ENCODE measurements around the gene ULBP3. TPM values are rescaled to one million over a fixed set of nuclear protein-coding genes. Genes with fewer than 3 reads are reported as not detected.
A peak's percentile ranks its signal among the peaks of the same experiment; 100 is the strongest.
"Not testable (repeated sequence)": the region's sequence is repeated elsewhere in the genome, so short reads cannot be mapped to it uniquely, and the experiment has no call there.

ULBP3 gene
- total RNA-seq, 1 donor from 2014 or later: 4.5 TPM

- no peak for DNase-seq (ENCODE audit: low spot score)
These were observed 25.8 kb downstream of the ULBP3 start for GRCh38 chr6:150043096-150043495.

GRCh38 chr6:150038202-150039062, 30.5 kb downstream of the ULBP3 start:
- no peak for DNase-seq (ENCODE audit: low spot score)

GRCh38 chr6:150037526-150038201, 31.3 kb downstream of the ULBP3 start:
- no peak for DNase-seq (ENCODE audit: low spot score)

- DNase-seq (ENCODE audit: low spot score): no peak
These were observed 32.8 kb downstream of the ULBP3 start for GRCh38 chr6:150036081-150036480.

GRCh38 chr6:150033207-150033771, 35.6 kb downstream of the ULBP3 start:
- no peak for DNase-seq (ENCODE audit: low spot score)

GRCh38 chr6:150032598-150032997, 36.3 kb downstream of the ULBP3 start:
- DNase-seq (ENCODE audit: low spot score): no peak

GRCh38 chr6:150030611-150031010, 38.3 kb downstream of the ULBP3 start:
- no peak for DNase-seq (ENCODE audit: low spot score)

GRCh38 chr6:150029749-150030148, 39.2 kb downstream of the ULBP3 start:
- no peak for DNase-seq (ENCODE audit: low spot score)

GRCh38 chr6:150029276-150029675, 39.6 kb downstream of the ULBP3 start:
- DNase-seq (ENCODE audit: low spot score): no peak

GRCh38 chr6:150028799-150029198, 40.1 kb downstream of the ULBP3 start:
- DNase-seq (ENCODE audit: low spot score): no peak

GRCh38 chr6:150027806-150028565, 40.9 kb downstream of the ULBP3 start:
- no peak for DNase-seq (ENCODE audit: low spot score)

- DNase-seq (ENCODE audit: low spot score): no peak
These were observed 41.7 kb downstream of the ULBP3 start for GRCh38 chr6:150026976-150027805.

GRCh38 chr6:150025201-150025917, 43.6 kb downstream of the ULBP3 start, which contains the start of gene RAET1L:
Gene RAET1L, minus strand, starts transcription at chr6:150025532. Its CDS starts 61 bp downstream, at chr6:150025471.
- peak; percentile 76 for DNase-seq (ENCODE audit: low spot score)

GRCh38 chr6:150024646-150025155, 44.2 kb downstream of the ULBP3 start:
- DNase-seq (ENCODE audit: low spot score): no peak

GRCh38 chr6:150024021-150024420, 44.9 kb downstream of the ULBP3 start:
- not testable (repeated sequence) for DNase-seq (ENCODE audit: low spot score)

GRCh38 chr6:150021870-150022269, 47.1 kb downstream of the ULBP3 start:
- DNase-seq (ENCODE audit: low spot score): not testable (repeated sequence)

- DNase-seq (ENCODE audit: low spot score): no peak
These were observed 49.9 kb downstream of the ULBP3 start for GRCh38 chr6:150018846-150019580.

- DNase-seq (ENCODE audit: low spot score): not testable (repeated sequence)
These were observed 51.8 kb downstream of the ULBP3 start for GRCh38 chr6:150017186-150017521.

Data from ureter (tissue), 1 donor.